PFSK-1 (cell line): ENCODE results near the gene HAPLN3.

Experiments
- FOXP2 ChIP-seq: optimal IDR thresholded peaks from 2 replicates; pipeline ENCODE3; 2011; ENCODE audit warnings: borderline replicate concordance, control low read depth, inconsistent platforms; ENCODE audit not compliant: insufficient read depth; ENCODE audit errors: extremely low read length, extremely low read depth
- POLR2AphosphoS5 ChIP-seq: IDR thresholded peaks from 2 replicates; pipeline ENCODE4 v1.6.1; 2012; ENCODE audit warnings: low read depth, mild to moderate bottlenecking, control low read depth, low read length, moderate library complexity
- REST ChIP-seq, 2 experiments: IDR thresholded peaks; 2 replicates each; pipeline versions ENCODE4 v1.6.1 to v1.8.0; 2011 to 2012; ENCODE audit warnings: low read depth in 2 of 2, low read length in 2 of 2, control low read depth in 1 of 2, inconsistent platforms in 1 of 2, mild to moderate bottlenecking in 1 of 2, moderate library complexity in 1 of 2; ENCODE audit not compliant: insufficient read depth in 1 of 2
- SIN3A ChIP-seq: IDR thresholded peaks from 2 replicates; pipeline ENCODE4 v1.6.1; 2012; ENCODE audit warnings: mild to moderate bottlenecking, low read length, moderate library complexity, borderline replicate concordance; ENCODE audit not compliant: insufficient read depth
- TAF1 ChIP-seq: IDR thresholded peaks from 2 replicates; pipeline ENCODE4 v1.6.1; 2012; ENCODE audit warnings: low read length, control low read depth, borderline replicate concordance; ENCODE audit not compliant: insufficient read depth

GRCh38 chr15:88902846-88903245 lies 7.5 kb upstream of the HAPLN3 start:
- TF ChIP-seq REST (IDR thresholded peaks at IDR 0.05; ENCODE audit: insufficient read depth in 1 of 2, low read depth in 2 of 2, low read length in 2 of 2), result no peak
- no peak for TF ChIP-seq POLR2AphosphoS5
- TF ChIP-seq SIN3A, result no peak
- no peak for TF ChIP-seq TAF1
- TF ChIP-seq FOXP2, result no peak
